HG03064 (cell line): Measurements from ENCODE around the gene WDR45B.

Experiments used
- ATAC-seq: cut with Tn5 transposase; IDR thresholded peaks from one replicate; pipeline ENCODE4 v1.9.1; 2021; ENCODE audit warnings: low read depth; ENCODE audit not compliant: unreplicated experiment

Gene WDR45B

GRCh38 chr17:82633343-82633742, 14.9 kb downstream of the WDR45B start:
- no peak for ATAC-seq

GRCh38 chr17:82632451-82632850, 15.8 kb downstream of the WDR45B start:
- ATAC-seq: no peak

DNA sequence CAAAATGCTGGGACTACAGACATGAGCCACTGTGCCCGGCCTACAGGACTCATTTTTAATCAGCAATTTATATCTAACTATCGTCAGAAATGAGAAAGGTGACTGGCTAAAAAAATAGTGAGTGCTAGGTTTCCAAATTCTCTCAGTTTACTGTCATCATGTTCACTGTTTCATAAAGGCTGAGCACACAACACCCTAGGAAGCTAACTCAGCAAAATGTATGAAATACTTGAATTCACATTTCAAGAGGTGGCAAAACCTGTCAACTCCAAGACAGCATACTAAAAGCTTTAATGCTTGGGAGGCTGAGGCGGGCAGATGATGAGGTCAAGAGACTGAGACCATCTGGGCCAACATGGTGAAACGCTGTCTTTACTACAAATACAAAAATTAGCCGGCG, 16.7 kb downstream of the WDR45B start:
- ATAC-seq: no peak

DNA sequence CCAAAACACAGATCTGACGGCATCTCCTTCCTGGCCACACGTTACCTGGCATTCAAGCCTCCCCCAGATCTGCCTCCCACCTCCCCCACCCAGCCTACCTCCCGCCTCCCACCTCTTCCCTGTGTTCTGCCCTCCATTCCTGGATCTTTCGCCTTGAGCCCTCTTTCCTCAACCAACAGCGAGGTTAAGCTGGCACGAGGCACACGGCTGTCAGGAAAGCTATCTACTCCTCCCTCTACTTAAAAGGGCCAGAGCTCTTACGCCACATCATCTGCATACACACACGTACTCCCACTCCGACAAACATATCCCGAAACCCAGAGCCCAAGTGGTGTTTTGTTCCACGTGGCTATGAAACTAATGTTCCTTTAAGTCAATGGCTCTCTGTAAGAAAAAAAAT, 18.0 kb downstream of the WDR45B start:
- ATAC-seq: no peak

- no peak for ATAC-seq
Measured at GRCh38 chr17:82629748-82630147, 18.5 kb downstream of the WDR45B start.

- no peak for ATAC-seq
Measured at GRCh38 chr17:82627405-82627804, 20.8 kb downstream of the WDR45B start.

DNA sequence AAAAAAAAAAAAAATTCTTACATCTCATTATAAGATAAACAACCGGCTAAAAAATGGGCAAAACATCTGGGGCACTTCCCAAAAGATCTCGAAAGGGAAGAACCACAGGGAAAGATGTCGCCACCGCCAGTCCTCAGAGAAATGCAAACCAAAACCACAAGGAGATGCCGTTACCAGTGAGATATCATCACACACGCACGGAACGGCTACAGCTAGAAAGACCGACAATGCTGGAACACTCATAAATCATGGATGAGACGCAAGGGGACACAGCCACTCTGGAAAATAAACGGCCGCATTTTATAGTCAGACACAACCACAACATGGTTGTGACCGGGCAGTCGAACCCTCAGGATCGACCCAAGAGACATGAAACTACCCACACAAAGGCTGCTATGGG, 24.5 kb downstream of the WDR45B start:
- no peak for ATAC-seq

- no peak for ATAC-seq
Measured at GRCh38 chr17:82619641-82620040, 28.6 kb downstream of the WDR45B start.

- no peak for ATAC-seq
Measured at GRCh38 chr17:82619211-82619610, 29.0 kb downstream of the WDR45B start.

DNA sequence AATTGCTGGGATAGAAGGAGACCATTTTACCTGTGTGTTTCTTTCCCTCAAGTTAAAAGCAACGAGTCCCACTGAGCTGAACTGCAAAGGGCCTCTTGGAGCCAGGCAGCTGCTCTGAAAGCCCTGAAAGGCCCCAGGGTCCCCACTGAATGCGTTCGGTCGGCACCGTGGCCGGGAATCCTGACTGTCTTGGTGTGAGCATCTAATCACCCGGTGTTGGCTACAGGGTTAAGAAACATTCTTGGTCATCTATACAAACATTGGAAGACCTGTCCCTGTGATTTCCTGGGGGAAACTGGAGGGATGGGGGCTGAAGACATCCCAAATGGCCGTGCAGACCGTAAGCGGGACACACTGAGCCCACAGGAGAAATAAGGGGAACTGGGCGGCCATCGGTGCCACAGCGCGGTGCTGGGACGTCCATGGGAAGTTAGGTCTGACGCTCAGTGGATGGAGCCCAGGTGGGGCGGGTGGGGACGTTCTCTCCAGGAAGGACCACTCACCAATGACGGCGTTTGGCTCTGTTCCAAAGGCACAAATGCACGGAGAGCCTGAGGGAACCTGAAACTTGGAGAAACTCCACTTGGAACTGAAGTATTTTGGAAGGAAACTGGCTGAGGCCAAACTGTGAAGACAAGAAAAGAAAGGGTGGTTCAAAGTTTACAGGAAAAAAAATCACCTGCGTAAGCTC, 32.1 kb downstream of the WDR45B start:
- ATAC-seq: no peak

GRCh38 chr17:82615084-82616020, 32.9 kb downstream of the WDR45B start:
- no peak for ATAC-seq

GRCh38 chr17:82614095-82614631, 34.1 kb downstream of the WDR45B start:
- ATAC-seq: no peak

DNA sequence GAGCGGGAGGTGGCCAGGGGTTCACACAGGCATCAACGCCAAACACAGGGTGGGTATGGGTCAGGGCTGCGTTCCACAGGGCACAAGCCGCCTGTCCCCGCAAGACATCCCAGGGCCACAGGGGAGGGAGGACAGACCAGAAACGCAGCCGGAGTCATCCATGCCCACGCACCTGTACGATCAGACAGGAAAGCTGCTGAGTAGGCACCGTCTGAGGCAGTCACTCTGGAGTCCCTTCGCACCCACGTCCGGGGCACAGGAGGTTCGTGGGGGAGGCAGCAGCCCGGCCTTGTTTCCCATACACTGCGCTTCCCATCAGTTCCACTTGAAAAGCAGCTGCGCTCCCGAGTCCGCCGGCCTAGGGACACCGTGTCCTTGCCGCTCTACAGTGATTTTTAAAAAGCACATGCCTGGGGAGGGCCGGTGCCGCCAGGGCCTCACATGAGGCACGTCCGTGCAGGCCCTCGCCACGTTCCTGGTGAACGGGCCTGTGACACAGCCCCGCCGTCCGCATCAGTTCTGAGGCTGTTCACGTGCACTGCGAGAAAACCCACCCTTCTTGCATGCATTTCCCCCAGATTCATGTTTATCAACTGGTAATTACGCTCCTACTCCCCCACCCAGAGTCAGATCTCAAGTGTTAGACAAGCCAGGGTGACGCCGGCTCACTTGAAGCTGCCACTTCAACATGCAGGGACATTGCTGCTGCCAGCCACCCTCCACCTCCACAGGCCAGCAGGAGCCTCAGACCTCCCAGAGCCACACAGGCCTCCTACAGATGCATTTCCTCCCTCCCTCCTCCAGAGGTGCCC, 34.8 kb downstream of the WDR45B start:
- no peak for ATAC-seq

DNA sequence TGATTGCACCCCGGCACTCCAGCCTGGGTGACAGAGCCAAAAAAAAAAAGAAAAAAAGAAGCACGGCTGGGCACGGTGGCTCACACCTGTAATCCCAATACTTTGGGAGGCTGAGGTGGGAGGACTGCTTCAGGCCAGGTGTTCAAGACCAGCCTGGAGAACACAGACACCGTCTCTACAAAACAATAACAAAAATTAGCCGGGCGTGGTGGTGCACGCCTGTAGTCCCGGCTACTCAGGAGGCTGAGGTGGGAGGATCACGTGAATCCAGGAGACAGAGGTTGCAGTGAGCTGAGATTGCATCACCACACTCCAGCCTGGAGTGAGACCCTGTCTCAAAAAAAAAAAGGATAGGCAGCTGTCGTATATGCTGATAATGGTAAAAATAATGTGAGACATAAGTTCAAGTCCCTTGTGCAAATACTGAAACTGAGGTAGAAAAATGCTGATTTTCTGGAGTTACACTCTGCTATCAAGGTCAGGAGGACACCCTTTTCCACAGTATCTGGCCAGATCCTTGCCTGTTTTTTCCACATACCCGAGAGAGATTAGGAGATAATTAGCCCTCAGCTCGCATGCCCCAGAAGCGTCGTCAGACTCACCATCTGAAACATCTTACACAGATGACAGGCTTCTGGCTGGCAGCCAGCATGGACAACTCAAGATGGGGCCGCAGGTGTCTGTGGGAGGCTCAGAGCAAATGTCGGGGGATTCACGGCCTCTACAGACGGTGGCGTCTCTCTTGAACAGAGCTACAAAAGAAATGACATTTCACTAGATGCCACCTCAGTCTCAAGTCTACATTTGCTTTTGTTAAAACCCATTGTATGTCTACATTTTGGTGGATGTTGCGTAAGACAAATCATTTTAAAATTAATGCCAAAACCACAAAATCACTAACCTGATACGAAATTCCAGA, 36.8 kb downstream of the WDR45B start:
- ATAC-seq: no peak

DNA sequence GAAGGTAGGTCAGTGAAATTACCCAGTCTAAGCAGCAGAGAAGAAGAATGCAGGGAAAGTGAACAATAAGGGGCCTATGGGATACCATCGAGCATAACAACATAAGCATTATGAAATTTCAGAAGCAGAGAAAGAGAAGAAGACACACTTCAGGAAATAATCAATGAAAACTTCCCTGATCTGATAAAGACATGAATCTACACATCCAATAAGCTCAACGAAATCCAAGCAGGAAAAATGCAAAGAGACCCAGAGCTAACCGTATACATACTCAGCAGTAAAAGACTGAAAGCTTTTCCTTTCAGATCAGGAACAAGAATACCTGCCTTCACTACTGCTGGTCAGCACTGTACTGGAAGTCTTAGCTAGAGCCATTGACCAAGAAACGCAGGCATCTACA, 38.6 kb downstream of the WDR45B start:
- no peak for ATAC-seq

DNA sequence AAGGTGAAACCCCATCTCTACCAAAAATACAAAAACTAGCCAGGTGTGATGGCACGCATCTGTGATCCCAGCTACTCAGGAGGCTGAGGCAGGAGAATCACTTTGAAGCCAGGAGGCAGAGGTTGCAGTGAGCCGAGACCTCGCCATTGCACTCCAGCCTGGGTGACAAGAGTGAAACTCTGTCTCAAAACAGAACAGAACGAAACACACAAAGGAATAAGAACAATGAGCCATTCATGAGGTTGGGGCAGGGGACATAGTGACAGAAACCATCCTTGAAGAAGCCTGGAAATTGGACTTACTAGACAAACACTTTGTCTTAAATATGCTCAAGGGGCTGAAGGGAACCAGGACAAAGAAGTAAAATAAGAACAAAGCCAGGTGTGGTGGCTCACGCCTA, 39.4 kb downstream of the WDR45B start:
- no peak for ATAC-seq

GRCh38 chr17:82605939-82606600, 42.2 kb downstream of the WDR45B start:
- ATAC-seq: no peak

DNA sequence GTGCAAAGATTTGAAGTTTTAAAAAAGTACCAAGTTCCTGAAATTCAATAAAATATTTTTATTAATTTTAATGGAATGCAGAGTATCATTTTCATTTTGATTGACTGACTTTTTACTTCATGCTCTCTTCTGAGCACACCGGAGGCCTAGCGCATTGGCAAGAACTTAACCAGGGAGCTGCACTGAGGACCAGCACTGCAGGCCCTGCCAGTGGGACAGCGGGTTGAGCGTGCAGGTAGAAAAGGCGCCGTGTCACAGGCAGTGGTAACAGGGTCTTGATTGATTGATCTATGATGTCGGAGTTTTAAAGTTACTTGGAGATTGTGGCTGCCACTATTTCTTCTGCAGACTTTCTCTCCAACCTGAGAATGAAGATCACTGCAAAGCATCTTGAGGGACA, 43.7 kb downstream of the WDR45B start:
- no peak for ATAC-seq

- ATAC-seq: no peak
Measured at GRCh38 chr17:82603981-82604448, 44.2 kb downstream of the WDR45B start.
